ENCODE results near the gene LRRC23. TPM values are rescaled to one million over a fixed set of nuclear protein-coding genes. Genes with fewer than 3 reads are reported as not detected.
"Not testable (repeated sequence)": the region's sequence is repeated elsewhere in the genome, so short reads cannot be mapped to it uniquely, and the experiment has no call there.

The LRRC23 gene
- polyA plus RNA-seq, 1 of the 3 experiments (the other 2 are of a cell fraction), result 11.9 TPM

- H3K9me3 ChIP-seq, result no peaks in the 10 kb centered on the region
- H4K20me1 ChIP-seq (ENCODE audit: insufficient read depth), result no peaks in the 10 kb centered on the region
- peaks cover 4 to 5% of the 10 kb centered on the region in 2 experiments for H3K36me3 ChIP-seq (replicated peaks in 1 of 2; ENCODE audit: control insufficient read depth in 1 of 2, insufficient read depth in 2 of 2, low read length in 1 of 2)
- H3K79me2 ChIP-seq (ENCODE audit: insufficient read depth), result no peaks in the 10 kb centered on the region
- no peak for DNase-seq
- ChIA-PET CTCF (interaction anchor here (1.1 to 5.2 kb wide), 5 partner anchors 12 to 58 kb away, joined by 3 to 56 read pairs (median 3); partner anchors contain the start of gene SPSB2), POLR2A (interaction anchor here (0.6 to 1.7 kb wide), 4 partner anchors 11 to 59 kb away, joined by 3 to 7 read pairs (median 4); partner anchors contain the start of genes RNU7-1 and SPSB2)
- H2AFZ ChIP-seq (ENCODE audit: low read depth), result no peak overlapping the region
- H3K4me2 ChIP-seq, result no peak overlapping the region
- TF ChIP-seq TAF1 (IDR thresholded peaks at IDR 0.05; ENCODE audit: borderline replicate concordance, low read depth, low read length) (no peak), EP300 (IDR thresholded peaks at IDR 0.05; ENCODE audit: borderline replicate concordance in 1 of 2, low read depth in 1 of 2, low read length in 1 of 2) (no peak), MXI1 (IDR thresholded peaks at IDR 0.05; ENCODE audit: low read depth, low read length) (no peak), PBX3 (IDR thresholded peaks at IDR 0.05) (no peak), IRF3 (IDR thresholded peaks at IDR 0.05; ENCODE audit: low read depth, low read length) (no peak), CTCF (IDR thresholded peaks at IDR 0.05) (no peak), EZH2phosphoT487 (IDR thresholded peaks at IDR 0.05; ENCODE audit: borderline replicate concordance, low read depth) (no peak), FOXJ3 (CRISPR knock-in tag; IDR thresholded peaks at IDR 0.05) (no peak), SIN3A (IDR thresholded peaks at IDR 0.05; ENCODE audit: borderline replicate concordance, low read depth, low read length) (no peak), RFX5 (IDR thresholded peaks at IDR 0.05; ENCODE audit: low read length) (no peak), FOXM1 (IDR thresholded peaks at IDR 0.05; ENCODE audit: low read depth) (no peak), FOSL2 (IDR thresholded peaks at IDR 0.05; ENCODE audit: borderline replicate concordance, low read depth) (no peak), YY1 (IDR thresholded peaks at IDR 0.05; ENCODE audit: low read depth) (no peak), GABPA (IDR thresholded peaks at IDR 0.05; ENCODE audit: low read depth) (no peak), MAX (IDR thresholded peaks at IDR 0.05; ENCODE audit: low read depth) (no peak), USF2 (IDR thresholded peaks at IDR 0.05; ENCODE audit: borderline replicate concordance, low read depth, low read length) (no peak), ZBTB33 (IDR thresholded peaks at IDR 0.05; ENCODE audit: borderline replicate concordance, low read depth) (no peak), JUND (IDR thresholded peaks at IDR 0.05) (no peak), NFIC (IDR thresholded peaks at IDR 0.05; ENCODE audit: borderline replicate concordance) (no peak)
- no peaks in the 10 kb centered on the region for H3K9me2 ChIP-seq
- H3K4me3 ChIP-seq (ENCODE audit: low read depth in 2 of 2, low read length in 1 of 2), result no peak overlapping the region
- no peak overlapping the region for H3K27ac ChIP-seq (ENCODE audit: low read depth in 2 of 2, low read length in 1 of 2)
- no peaks in the 10 kb centered on the region for H3K27me3 ChIP-seq (ENCODE audit: insufficient read depth)
- H3K9ac ChIP-seq, result no peak overlapping the region
- WGBS (ENCODE audit: low lambda C conversion rate), result 81% methylated on average over 22 of the region's 22 CpGs
- peaks cover 3% of the 10 kb centered on the region for H3F3A ChIP-seq (replicated peaks; ENCODE audit: insufficient read depth)
- no peaks in the 10 kb centered on the region for H3K4me1 ChIP-seq (ENCODE audit: control insufficient read depth in 1 of 2, insufficient read depth in 2 of 2, low read depth in 1 of 2, low read length in 1 of 2)
Measured at GRCh38 chr12:6884539-6884938, 20.1 kb upstream of the LRRC23 start.

GRCh38 chr12:6886206-6886999 lies 18.2 kb upstream of the LRRC23 start:
- H3K9me2 ChIP-seq; H3K4me3 ChIP-seq (ENCODE audit: low read depth in 2 of 2, low read length in 1 of 2); H2AFZ ChIP-seq (ENCODE audit: low read depth); H3K9me3 ChIP-seq; H3K4me2 ChIP-seq; H3K36me3 ChIP-seq (replicated peaks in 1 of 2; ENCODE audit: control insufficient read depth in 1 of 2, insufficient read depth in 2 of 2, low read length in 1 of 2); H3K4me1 ChIP-seq (ENCODE audit: control insufficient read depth in 1 of 2, insufficient read depth in 2 of 2, low read depth in 1 of 2, low read length in 1 of 2); H3K27me3 ChIP-seq (ENCODE audit: insufficient read depth); H3K9ac ChIP-seq; DNase-seq; H3K27ac ChIP-seq (ENCODE audit: low read depth in 2 of 2, low read length in 1 of 2); H3K79me2 ChIP-seq (ENCODE audit: insufficient read depth); H4K20me1 ChIP-seq (ENCODE audit: insufficient read depth); POLR2A ChIA-PET: not testable (repeated sequence)
- CTCF ChIA-PET, result interaction anchor here (0.9 to 5.2 kb wide), 3 partner anchors 14 to 37 kb away, joined by 4 to 56 read pairs (median 4); partner anchors contain the start of gene SPSB2
- WGBS (ENCODE audit: low lambda C conversion rate), result 84% methylated on average over 10 of the region's 15 CpGs
- H3F3A ChIP-seq (replicated peaks; ENCODE audit: insufficient read depth), result peaks cover 16% of the 10 kb centered on the region
